HG03064 (cell line): ENCODE data around the gene SIX3.

Source experiments
- ATAC-seq: cut with Tn5 transposase; IDR thresholded peaks from one replicate; pipeline ENCODE4 v1.9.1; 2021; ENCODE audit warnings: low read depth; ENCODE audit not compliant: unreplicated experiment

SIX3 gene

DNA sequence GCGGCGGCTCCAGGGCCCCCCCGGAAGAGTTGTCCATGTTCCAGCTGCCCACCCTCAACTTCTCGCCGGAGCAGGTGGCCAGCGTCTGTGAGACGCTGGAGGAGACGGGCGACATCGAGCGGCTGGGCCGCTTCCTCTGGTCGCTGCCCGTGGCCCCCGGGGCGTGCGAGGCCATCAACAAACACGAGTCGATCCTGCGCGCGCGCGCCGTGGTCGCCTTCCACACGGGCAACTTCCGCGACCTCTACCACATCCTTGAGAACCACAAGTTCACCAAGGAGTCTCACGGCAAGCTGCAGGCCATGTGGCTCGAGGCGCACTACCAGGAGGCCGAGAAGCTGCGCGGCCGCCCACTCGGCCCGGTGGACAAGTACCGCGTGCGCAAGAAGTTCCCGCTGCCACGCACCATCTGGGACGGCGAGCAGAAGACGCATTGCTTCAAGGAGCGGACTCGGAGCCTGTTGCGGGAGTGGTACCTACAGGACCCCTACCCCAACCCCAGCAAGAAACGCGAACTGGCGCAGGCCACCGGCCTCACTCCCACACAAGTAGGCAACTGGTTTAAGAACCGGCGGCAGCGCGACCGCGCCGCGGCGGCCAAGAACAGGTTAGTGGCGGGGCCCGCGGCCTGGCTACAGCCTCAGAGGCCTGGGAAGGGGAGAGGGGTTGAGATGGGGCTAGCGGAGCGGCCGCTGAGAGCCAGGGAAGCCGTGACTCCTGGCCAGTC, 965 bp downstream of the SIX3 start:
- no peak for ATAC-seq

DNA sequence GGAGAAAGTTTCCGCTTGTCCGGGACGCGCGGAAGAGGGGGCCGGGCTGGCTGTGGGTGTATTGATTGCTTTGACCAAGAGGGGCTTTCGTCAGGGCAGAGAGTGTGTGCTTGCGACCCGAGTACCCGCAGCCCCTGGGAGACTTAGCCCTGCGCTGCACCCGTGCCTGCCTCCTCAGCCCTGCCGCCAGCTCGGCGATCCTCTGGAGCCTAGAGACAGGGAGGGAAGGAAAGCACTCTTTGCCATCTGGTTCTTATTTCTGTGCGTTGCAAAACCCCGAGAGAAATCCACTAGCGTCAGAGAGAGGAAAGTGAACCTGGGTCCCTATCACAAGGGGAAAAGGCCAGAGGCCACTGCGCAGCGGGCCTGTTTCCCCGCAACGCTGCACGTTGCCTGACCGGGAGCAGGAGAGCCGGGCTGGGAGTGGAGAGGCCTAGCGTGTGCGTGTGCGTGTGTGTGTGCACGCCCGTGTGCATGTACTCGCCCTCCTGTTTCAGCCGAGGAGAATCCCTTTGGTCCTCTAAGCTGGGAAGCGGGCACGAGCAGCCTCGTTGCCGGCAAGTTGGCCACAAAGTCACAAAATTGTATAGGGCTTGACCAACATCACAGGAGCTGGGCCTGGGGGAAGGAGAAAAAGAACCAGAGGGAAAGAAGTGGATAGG, 1.7 kb downstream of the SIX3 start:
- ATAC-seq: no peak

DNA sequence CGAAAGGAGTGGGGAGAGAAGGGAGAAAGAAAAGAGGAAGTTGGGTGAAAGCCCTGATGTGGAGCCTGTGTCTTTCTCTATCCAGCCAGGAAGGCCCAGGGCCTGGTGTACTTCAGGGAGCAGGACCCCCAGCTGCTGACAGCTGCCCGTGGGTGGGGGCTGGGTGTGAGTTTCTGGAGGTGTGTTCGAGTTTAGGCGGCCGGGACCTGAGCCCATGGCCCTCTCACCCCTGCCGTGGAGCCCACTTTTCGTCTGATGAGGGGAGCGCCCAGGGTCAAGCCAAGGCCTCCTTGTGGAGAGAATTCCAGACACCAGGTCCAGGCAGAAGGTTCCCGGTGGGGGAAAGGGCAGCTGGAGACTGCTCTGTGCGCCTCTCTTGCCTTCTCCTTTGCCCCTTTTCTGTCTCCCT, 2.2 kb downstream of the SIX3 start:
- ATAC-seq: no peak

DNA sequence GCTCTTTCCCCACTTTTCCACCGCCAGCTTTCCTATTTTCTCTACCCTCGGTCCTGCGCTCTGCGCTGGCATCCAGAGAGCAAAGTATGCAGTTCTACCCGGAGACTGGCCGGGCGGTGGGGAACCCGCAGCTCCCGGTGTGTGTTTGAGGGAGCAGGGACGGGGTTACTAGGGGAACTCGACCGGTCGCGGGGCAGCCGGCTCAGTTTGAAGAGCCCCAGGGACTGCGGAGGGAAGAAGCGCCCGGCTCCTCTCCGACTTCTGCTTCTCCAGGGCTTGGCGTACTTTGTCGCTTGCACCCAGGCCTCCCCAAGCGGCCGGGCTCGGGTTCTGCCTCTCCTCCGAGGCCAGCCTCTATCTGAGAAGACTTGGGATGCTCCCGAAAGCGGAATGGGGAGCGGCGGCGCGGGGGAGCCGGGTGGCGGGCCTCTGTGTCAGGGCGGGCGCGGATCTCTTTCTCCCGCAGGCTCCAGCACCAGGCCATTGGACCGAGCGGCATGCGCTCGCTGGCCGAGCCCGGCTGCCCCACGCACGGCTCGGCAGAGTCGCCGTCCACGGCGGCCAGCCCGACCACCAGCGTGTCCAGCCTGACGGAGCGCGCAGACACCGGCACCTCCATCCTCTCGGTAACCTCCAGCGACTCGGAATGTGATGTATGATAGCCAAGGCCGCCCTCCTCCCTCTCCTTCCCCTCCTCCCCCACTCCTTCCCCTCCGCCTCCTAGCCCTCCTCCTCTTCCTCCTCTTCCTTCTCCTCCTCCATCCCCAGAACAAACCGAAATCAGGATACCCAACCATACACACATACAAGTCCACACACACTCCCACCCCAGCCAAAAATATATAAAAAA, 2.8 kb downstream of the SIX3 start:
- ATAC-seq: no peak

GRCh38 chr2:44944952-44945612, 3.6 kb downstream of the SIX3 start:
- no peak for ATAC-seq

DNA sequence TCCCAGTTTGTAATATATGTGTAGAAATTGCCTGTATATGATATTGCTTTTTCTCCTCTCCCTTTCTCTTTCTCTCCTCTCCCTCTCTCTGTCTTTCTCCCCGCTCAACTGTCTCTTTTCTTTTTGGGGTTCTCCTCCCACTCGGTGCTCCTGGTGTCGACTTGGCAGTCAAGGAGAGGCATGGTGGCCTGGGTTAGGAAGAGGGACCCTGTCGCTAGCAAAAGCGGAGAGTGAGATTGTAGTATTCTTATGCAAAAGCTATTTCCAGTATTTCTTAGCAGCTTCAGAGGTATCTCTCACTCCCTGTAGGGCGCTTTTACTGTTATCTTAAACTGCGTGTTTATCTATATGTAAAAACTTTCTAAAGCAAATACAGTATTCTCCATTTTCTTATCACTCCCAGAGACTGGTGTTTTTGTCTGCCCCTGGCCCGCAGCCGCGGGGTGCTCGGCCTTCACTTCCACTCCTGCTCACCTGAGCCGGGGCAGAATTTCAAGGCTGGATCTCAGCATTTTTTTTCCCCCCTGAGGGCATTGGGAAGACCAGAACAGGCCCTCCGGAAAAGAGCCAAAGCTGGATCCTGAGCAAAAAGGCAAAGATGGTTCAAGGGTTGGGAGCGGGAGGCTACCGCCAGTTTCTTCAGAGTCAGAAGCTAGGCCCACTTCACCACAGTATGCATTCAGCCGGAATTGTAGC, 4.3 kb downstream of the SIX3 start:
- no peak for ATAC-seq

- no peak for ATAC-seq
Measured at GRCh38 chr2:44946372-44947027, 5.0 kb downstream of the SIX3 start.

- no peak for ATAC-seq
Measured at GRCh38 chr2:44947028-44947375, 5.5 kb downstream of the SIX3 start.

- no peak for ATAC-seq
Measured at GRCh38 chr2:44948565-44949328, 7.2 kb downstream of the SIX3 start.

- ATAC-seq: no peak
Measured at GRCh38 chr2:44949329-44950151, 8.0 kb downstream of the SIX3 start.

DNA sequence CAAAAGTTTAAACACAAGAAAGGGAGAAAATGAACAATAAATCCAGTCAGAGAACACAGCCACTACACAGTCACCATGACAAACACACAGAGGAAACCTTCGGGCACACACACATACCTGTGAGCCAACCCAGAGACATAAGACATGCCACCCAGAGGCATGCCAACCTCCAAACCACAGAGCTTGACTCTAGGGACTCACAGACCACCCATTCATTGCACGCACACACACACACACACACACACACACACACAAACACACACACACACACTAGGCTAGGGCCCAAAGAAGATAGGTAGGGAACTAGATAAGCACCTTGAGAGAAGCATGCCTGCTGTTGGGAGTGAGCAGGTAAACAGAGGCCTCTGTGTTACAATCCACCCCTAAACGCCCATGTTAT, 9.1 kb downstream of the SIX3 start:
- no peak for ATAC-seq

- no peak for ATAC-seq
Measured at GRCh38 chr2:44951124-44951523, 9.6 kb downstream of the SIX3 start.

DNA sequence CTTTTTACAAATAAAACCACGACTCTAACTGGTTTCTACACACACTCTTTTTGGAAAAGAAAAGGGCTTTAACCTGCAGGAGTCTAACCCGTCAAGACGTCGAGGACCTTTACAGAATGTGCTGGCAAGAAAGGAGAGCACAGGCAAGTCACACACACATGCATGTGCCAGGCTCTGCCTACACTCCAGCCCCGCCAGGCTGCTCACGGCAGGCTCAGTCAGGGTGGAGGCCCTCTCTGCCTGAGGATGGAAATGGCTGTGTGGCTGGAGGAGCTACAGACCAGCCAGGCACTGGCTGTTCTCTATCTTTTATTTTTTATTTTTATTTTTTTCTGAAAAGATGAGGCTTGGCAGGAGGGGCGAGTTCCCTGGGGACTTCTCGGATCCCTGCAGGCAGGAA, 10.2 kb downstream of the SIX3 start:
- no peak for ATAC-seq

DNA sequence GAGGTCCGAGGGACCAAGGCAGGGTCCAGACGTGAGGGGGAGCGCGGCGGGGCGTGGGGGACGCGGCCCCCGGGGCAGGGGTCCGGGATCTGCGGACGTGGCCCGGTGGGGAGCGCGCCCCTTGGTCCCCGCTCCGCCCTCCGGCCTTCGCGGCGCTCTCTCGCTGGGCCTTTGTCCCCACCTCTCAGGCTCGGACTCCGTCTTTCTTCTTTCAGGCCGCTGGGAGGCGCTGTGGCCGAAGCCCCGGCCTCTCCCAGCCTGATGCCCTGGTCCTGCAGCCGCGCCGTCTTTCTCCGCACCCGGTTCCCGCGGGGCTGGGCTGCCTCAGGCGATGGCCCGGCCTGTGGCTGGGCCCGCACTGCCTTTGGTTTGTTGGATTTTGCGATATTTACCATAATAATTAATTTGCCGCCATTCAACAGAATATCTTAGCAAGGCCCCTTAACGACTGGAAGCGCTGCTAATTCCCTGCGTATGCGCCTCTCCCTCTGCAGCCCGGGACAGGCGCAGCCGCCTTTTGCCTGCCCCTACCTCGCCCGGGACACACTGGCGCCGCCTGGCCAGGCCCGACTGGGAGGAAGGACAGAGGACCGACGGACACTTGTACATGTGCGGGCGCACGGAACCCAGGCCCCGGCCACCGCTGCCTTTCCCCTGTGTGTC, 10.8 kb downstream of the SIX3 start:
- ATAC-seq: no peak

GRCh38 chr2:44952806-44953498, 11.4 kb downstream of the SIX3 start:
- ATAC-seq: no peak

GRCh38 chr2:44953499-44953883, 12.0 kb downstream of the SIX3 start:
- ATAC-seq: no peak

DNA sequence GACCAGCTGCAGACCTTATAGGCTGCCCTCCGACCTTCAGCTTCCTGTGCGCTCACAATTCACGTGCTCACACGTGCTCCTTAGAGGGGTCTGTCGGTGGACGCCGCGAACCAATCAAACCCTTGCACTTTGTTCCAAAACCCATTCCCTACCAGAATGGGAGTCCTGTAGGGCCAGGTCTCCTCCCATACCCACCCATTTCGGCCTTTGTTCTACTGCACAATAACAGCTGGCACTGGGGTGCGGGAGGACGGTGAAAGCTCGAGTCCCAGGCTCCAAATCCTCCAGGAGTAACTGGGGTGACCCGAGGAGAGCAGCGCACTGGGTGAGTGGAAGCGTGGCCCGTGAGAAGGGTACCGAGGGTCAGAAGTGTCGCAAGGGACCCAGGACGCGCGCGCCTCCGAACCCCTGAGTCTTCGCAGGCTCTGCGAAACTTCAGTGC, 13.0 kb downstream of the SIX3 start:
- no peak for ATAC-seq
